Activated naive CD4-positive, alpha-beta T cell treated with anti-CD3 and anti-CD28 coated beads for 36 hours (primary cell): ENCODE measurements around the gene HRK. TPM values are rescaled to one million over a fixed set of nuclear protein-coding genes. Genes with fewer than 3 reads are reported as not detected.
A peak's percentile ranks its signal among the peaks of the same experiment; 100 is the strongest.

Source experiments
- CTCF ChIA-PET: fragments of 350-600 bp; sonication (Branson Sonifier 250); formaldehyde crosslinking; loops from one replicate; lab custom pipeline; 2021; ENCODE audit warnings: antibody characterized with exemption; lab: Charles Lee
- DNase-seq: peaks from one replicate; pipeline ENCODE4 v3.0.0-alpha.2; 2020
- H3K27ac Mint-ChIP-seq: one replicate; pipeline ENCODE4 v1.8.0; 2021; ENCODE audit warnings: mild to moderate bottlenecking, mixed read lengths
- H3K27me3 Mint-ChIP-seq: one replicate; pipeline ENCODE4 v1.8.0; 2021; ENCODE audit warnings: low read depth, mixed read lengths
- H3K36me3 Mint-ChIP-seq: one replicate; pipeline ENCODE4 v1.8.0; 2021; ENCODE audit warnings: low read depth, mixed read lengths
- H3K4me1 Mint-ChIP-seq: one replicate; pipeline ENCODE4 v1.8.0; 2021; ENCODE audit warnings: low read depth, mixed read lengths
- H3K4me3 Mint-ChIP-seq: one replicate; pipeline ENCODE4 v1.8.0; 2021; ENCODE audit warnings: mild to moderate bottlenecking, moderate library complexity, mixed read lengths
- H3K9me3 Mint-ChIP-seq: one replicate; pipeline ENCODE4 v1.8.0; 2021; ENCODE audit warnings: mixed read lengths
- intact Hi-C: fragments of 100-400 bp; cut with micrococcal nuclease; formaldehyde crosslinking; loops from one replicate; pipeline ENCODE4 v1.15.1; 2023
- total RNA-seq, 2 experiments: library from RNA; stranded (reverse); gene quantifications; one replicate each; pipeline ENCODE4 v1.2.3, GENCODE V29; 2021

Gene HRK
- total RNA-seq, 2 experiments from 2014 or later = not detected

DNA sequence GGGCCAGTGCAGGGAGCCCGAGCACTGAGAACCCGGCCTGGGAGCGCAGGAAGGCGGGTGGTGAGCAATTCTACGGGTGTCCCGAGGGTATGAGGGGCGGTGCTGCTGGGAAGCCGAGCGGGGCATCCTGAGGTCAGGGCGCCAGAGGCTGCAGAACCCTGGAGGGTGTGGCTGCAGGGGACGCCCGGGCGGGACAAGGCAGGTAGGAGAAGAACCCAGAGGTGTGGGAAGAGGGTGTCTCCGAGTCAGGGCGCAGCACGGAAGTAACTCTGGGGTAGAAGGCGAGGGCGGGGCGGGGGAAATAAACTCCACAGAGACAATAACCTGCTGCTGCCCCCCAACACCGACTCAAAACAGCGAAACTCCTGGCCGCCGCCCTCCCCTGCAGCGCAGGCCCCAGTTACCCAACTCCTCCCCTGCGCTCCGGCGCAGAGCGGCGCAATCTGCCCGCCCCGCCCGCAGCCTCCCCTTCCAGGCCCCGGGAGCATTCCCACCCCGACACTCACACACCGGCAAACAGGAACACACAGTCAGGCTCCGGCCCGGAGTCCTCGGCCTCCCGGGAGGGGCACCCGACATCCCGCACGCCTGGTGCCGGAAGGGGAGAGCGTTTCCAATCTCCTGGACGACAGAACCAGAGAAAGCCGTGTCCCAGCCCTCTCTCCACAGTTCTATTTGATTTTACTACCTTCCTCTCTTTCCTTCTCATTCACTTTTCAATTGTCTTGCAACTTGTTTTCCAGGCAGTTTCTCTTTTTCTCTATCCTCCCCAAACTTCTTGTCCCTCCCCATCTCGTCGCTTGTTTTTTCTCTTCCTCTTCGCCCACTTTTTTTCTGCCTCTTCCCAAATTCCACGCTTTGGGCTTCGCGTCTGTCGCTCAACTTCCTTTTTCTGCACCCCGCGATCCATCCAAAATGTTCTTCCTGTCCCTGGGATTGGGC lies 2.4 kb downstream of the HRK start:
- intact Hi-C loops = no loop called here
- peaks cover 5% of the 10 kb centered on the region for H3K9me3 Mint-ChIP-seq
- H3K4me3 Mint-ChIP-seq = peak overlapping the region; percentile 69
- no peaks in the 10 kb centered on the region for H3K36me3 Mint-ChIP-seq
- peaks cover 26% of the 10 kb centered on the region for H3K4me1 Mint-ChIP-seq
- CTCF ChIA-PET = no interaction called here
- H3K27me3 Mint-ChIP-seq = peaks cover 74% of the 10 kb centered on the region
- DNase-seq = no peak
- H3K27ac Mint-ChIP-seq = no peak overlapping the region

DNA sequence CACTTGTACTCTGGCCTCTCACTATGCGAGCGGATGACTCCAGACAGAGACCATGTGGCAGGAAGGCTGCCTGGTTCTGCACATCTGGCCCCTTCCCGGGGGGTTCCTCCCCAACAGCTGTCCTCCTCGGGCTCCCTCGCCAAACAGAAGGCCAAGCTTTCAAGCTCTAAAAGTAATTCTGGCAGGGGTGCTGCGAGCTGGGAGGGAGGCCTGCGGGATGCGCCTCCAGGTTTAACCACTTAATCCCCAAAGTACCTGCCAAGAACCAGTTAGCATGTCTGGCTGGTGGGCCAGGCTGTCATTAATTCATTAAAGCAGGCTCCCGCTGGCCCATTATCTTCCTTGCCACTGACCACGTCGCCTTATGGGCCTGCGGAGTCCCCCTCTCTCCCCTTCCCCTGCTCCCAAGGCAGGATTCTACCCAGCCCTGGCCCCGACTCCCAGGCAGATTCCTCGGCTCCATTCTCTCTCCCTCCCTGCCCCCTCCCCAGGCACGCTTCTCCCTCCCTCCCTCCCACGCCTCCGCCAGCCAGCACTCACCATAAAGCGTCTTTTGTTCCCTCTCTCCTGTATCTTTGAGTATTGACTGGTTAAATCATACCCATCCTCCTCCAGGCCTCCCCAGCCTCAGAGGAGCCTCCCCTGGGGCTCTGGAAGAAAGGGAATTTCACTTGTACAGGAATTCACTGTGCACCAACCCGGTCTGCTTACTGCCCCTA lies 4.9 kb downstream of the HRK start:
- H3K4me1 Mint-ChIP-seq = peaks cover 24% of the 10 kb centered on the region
- H3K9me3 Mint-ChIP-seq = peaks cover 5% of the 10 kb centered on the region
- no peaks in the 10 kb centered on the region for H3K36me3 Mint-ChIP-seq
- intact Hi-C loops = no loop called here
- no peak for DNase-seq
- no peak overlapping the region for H3K4me3 Mint-ChIP-seq
- H3K27me3 Mint-ChIP-seq = peaks cover 54% of the 10 kb centered on the region
- H3K27ac Mint-ChIP-seq = no peak overlapping the region
- CTCF ChIA-PET = interaction anchor here (1.8 kb wide), 1 partner anchor 13 kb away, joined by 5 read pairs; no protein-coding TSS in a partner anchor

DNA sequence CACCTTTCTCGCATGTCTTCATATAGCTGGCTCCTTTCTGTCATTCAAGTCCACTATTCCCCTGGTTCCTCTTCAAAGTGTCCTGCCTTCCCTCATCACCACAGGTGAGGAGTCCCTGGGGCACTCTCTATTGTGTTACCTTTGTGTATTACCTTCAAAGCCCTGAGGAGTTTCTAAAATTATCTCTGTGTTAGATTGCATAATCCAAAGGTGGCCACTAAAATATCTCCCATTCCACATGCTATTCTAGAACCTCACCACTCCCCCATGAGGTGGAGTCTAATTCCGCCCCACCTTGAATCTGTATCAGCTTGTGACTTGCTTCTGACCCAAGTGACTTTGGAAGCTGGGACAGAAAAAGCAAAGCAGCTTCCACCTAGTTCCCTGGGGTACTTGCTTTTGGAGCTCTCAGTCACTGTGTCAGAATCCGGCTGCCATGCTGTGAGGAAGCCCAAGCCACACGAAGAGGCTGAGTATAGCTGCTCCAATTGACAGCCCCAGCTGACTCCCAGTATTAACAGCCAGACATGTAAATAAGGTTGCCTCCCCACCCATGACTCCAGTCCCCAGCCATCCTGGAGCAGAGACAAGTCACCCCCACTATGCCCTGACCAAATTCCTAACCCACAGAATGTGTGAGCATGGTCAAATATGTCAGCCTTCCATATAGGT lies 6.8 kb downstream of the HRK start:
- peaks cover 14% of the 10 kb centered on the region for H3K4me1 Mint-ChIP-seq
- peaks cover 42% of the 10 kb centered on the region for H3K27me3 Mint-ChIP-seq
- H3K27ac Mint-ChIP-seq = no peak overlapping the region
- peaks cover 5% of the 10 kb centered on the region for H3K9me3 Mint-ChIP-seq
- H3K4me3 Mint-ChIP-seq = no peak overlapping the region
- intact Hi-C loops = no loop called here
- no peaks in the 10 kb centered on the region for H3K36me3 Mint-ChIP-seq
- DNase-seq = no peak
- CTCF ChIA-PET = no interaction called here

DNA sequence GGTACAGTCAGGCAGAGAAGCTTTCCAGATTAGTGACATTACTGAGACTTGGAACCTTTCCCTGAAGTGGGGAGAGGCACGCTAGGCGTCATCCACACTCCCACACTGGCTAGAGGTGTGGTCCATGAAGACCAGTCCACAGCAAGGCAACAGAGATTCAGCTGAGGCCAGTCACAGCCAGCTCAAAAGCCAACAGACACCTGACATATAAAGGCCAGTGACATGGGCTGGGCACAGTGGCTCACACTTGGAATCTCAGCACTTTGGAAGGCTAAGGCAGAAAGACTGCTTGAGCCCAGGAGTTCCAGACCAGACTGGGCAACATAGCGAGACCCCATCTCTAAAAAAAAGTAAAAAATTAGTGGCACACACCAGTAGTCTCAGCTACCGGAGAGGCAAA lies 10.9 kb downstream of the HRK start:
- Mint-ChIP-seq H3K27me3 (peaks cover 10% of the 10 kb centered on the region), H3K36me3 (no peaks in the 10 kb centered on the region), H3K4me1 (peaks cover 5% of the 10 kb centered on the region), H3K4me3 (no peak overlapping the region), H3K27ac (no peak overlapping the region), H3K9me3 (peaks cover 5% of the 10 kb centered on the region)
- CTCF ChIA-PET = no interaction called here
- intact Hi-C loops = no loop called here
- DNase-seq = no peak

DNA sequence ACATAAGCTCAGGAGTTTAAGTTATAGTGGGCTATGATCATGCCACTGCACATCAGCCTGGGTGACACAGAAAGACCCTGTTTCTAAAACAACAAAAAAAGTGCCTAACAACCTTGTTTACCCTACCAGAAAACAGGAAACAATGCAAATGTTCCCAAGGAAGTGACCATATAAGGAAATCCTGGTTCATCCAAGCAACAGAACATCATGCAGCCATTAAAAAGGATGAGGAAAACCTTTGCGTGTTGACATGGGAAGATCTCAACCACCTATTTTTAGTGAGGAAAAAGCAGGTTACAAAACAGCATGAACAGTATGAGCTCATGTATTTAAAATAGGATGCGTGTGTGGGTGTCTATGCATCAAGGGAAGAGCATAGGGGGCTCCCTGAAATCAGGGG lies 13.7 kb downstream of the HRK start:
- intact Hi-C loops = no loop called here
- Mint-ChIP-seq H3K36me3 (no peaks in the 10 kb centered on the region), H3K27me3 (peaks cover 2% of the 10 kb centered on the region), H3K4me3 (no peak overlapping the region), H3K4me1 (no peaks in the 10 kb centered on the region), H3K9me3 (no peaks in the 10 kb centered on the region), H3K27ac (no peak overlapping the region)
- no peak for DNase-seq
- CTCF ChIA-PET = interaction anchor here (0.6 to 0.7 kb wide), 2 partner anchors 13 to 158 kb away, joined by 3 read pairs; no protein-coding TSS in a partner anchor

DNA sequence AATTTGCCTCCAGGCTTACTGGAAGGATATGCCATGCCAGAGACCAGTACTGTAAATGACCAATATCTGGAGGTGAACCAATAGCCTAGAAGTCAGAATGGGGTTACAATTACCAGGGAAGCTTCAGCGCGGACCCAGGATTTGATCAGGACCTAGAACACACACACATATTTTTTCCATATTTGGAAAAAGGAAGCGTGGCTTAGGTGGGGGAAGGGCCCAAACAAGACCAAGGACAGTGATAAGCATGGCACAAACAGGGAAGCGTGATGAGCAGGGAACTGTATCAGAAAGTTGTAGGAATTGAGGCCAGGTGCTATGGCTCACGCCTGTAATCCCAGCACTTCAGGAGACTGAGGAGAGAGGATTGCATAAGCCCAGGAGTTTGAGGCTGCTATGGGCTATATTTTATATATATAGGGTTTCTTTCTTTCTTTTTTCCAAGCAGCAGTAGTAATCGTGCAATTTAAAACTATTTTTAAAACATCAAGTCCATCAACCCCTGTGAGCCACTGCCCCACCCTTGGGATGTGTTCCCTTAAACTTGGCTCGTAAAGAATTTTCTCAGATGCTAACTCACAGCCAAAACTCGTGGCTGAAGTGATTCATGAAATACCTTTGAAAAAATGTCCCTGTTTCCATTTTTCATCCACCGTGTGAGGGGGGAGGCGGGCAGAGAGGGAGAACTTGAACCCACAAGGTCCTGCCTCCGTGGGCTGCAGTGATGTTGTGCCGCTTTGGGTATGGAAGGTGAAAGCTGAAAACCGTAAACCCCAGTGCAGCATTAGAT lies 16.7 kb downstream of the HRK start:
- Mint-ChIP-seq H3K4me3 (no peak overlapping the region), H3K4me1 (peaks cover 6% of the 10 kb centered on the region), H3K36me3 (no peaks in the 10 kb centered on the region), H3K27ac (no peak overlapping the region), H3K27me3 (peaks cover 7% of the 10 kb centered on the region), H3K9me3 (no peaks in the 10 kb centered on the region)
- intact Hi-C loops = no loop called here
- CTCF ChIA-PET = no interaction called here
- DNase-seq = no peak

DNA sequence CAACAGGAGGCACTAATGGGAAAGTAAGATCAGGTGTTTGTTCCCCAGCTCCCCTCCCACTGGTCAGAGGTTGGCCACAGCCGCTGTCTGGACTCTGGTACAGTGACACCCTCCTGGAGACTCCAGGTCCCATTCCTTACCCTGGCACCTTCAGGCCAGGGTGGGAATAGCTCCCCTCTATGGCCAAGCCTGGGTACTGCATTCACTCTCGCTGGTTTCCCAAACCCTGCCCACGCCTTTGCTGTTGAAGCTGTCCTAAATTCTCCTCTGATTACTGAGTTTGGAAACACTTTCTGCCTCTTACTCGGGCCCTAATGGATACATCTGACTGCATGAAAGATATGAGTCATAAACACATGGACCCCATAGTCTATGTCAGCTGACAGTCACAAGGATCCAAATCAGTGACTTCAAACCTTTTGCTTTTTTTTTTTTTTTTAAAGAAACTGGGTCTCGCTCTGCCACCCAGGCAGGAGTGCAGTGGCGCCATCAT lies 17.9 kb downstream of the HRK start:
- no peak overlapping the region for H3K4me3 Mint-ChIP-seq

DNA sequence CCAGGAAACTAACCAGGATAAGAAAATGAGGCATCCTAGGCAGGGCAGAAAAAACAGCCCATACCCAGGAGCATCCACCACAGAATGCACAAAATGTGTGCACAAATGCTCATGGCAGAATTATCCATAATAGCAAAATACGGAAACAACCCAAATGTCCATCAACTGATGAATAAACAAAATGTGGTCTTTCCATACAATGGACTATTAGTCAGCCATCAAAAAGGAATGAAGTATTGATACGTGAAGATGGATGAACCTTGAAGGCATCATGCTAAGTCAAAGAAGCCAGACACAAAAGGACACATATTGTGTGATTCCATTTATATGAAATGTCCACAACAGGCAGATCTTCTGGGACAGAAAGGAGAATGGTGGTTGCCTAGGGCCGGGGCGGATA lies 19.1 kb downstream of the HRK start:
- H3K9me3 Mint-ChIP-seq = no peaks in the 10 kb centered on the region
- H3K4me3 Mint-ChIP-seq = no peak overlapping the region
- peaks cover 6% of the 10 kb centered on the region for H3K4me1 Mint-ChIP-seq
- peaks cover 18% of the 10 kb centered on the region for H3K27me3 Mint-ChIP-seq
- no peaks in the 10 kb centered on the region for H3K36me3 Mint-ChIP-seq
- no peak for DNase-seq
- H3K27ac Mint-ChIP-seq = no peak overlapping the region
- CTCF ChIA-PET = no interaction called here
- intact Hi-C loops = no loop called here

More for the DNA sequence above, 17.9 kb downstream of the HRK start:
- H3K36me3 Mint-ChIP-seq = no peaks in the 10 kb centered on the region
- intact Hi-C loops = no loop called here
- H3K9me3 Mint-ChIP-seq = no peaks in the 10 kb centered on the region
- peak; percentile 20 for DNase-seq
- CTCF ChIA-PET = interaction anchor here (0.6 to 1.2 kb wide), 6 partner anchors 13 to 695 kb away, joined by 3 to 5 read pairs (median 3); no protein-coding TSS in a partner anchor
- H3K27ac Mint-ChIP-seq = no peak overlapping the region
- H3K27me3 Mint-ChIP-seq = peaks cover 7% of the 10 kb centered on the region
- peaks cover 6% of the 10 kb centered on the region for H3K4me1 Mint-ChIP-seq

DNA sequence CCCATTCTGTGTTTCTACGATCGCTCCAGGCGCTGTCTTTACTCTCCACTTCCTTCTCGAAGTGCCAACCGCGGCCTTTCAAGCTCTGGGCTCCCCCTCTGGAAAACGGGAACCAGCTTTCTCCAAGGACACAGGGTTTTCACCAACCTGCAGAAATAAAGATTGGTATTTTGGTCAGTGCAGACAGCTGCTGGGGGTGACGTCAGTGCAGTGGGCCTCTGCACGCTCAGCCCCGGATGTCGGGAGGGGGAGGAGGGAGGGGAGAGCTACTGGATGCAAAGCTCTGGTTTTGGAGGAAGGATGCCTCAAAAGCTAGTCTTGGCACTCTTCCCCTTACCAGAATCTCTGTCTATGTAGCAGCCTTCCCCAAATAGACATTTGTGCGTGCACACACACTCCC lies 19.9 kb downstream of the HRK start:
- H3K27ac Mint-ChIP-seq = no peak overlapping the region
- CTCF ChIA-PET = interaction anchor here (0.8 to 1.2 kb wide), 2 partner anchors 31 to 158 kb away, joined by 3 read pairs; no protein-coding TSS in a partner anchor

DNA sequence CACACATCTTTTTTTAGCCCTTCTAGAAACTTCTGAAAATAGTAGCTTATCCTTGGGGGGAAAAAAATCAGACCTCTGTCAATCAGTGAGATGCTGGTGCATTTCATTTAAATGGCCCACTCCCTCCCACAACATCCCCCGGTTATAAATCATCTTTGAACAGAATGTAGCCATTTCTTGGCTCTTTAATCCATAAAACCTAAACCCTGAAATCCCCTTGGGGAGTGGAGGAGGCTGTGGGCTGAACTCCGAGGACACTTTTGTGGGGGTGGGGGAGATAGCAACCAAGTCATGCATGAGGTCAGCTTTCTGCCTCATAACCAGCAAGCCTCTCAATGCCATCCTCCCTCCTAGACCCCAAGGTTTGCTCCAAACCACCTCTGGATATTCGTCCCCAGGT lies 21.0 kb downstream of the HRK start:
- Mint-ChIP-seq H3K27me3 (peaks cover 27% of the 10 kb centered on the region), H3K4me1 (peaks cover 6% of the 10 kb centered on the region), H3K27ac (no peak overlapping the region), H3K4me3 (no peak overlapping the region), H3K36me3 (no peaks in the 10 kb centered on the region), H3K9me3 (no peaks in the 10 kb centered on the region)
- DNase-seq = no peak
- CTCF ChIA-PET = interaction anchor here (1.2 kb wide), 1 partner anchor 157 kb away, joined by 3 read pairs; no protein-coding TSS in a partner anchor
- intact Hi-C loops = no loop called here

More for the DNA sequence above, 19.9 kb downstream of the HRK start:
- Mint-ChIP-seq H3K36me3 (no peaks in the 10 kb centered on the region), H3K4me3 (no peak overlapping the region), H3K27me3 (peaks cover 26% of the 10 kb centered on the region), H3K9me3 (no peaks in the 10 kb centered on the region), H3K4me1 (peaks cover 6% of the 10 kb centered on the region)
- peak; percentile 61 for DNase-seq
- intact Hi-C loops = no loop called here

DNA sequence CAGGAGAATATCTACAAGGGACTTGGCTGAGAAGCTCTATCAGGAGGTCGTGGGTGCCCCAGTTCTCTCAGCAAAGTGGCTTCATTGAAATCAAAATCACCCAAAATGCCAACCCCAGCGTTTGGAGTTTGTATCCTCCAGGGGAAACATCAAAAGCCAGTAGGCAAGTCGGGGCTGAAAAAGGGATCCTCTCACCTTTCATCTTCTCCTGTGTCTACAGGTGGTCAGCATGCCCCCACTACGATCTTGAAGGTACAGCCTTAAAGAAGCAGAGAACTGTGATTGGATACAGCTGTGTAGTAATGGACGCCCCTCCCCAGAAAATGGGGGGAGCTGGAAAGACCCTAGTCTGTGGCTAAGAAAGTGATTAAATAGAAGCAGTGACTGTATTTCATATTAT lies 22.2 kb downstream of the HRK start:
- intact Hi-C loops = no loop called here
- peaks cover 32% of the 10 kb centered on the region for H3K27me3 Mint-ChIP-seq
- CTCF ChIA-PET = interaction anchor here (0.9 kb wide), 1 partner anchor 155 kb away, joined by 4 read pairs; no protein-coding TSS in a partner anchor

More for the DNA sequence above, 22.2 kb downstream of the HRK start:
- Mint-ChIP-seq H3K27ac (no peak overlapping the region), H3K36me3 (no peaks in the 10 kb centered on the region), H3K4me3 (no peak overlapping the region), H3K4me1 (peaks cover 6% of the 10 kb centered on the region), H3K9me3 (no peaks in the 10 kb centered on the region)
- DNase-seq = no peak
